Suprapubic skin (tissue), 4 donors: ENCODE measurements around the gene DPY19L1. TPM values are rescaled to one million over a fixed set of nuclear protein-coding genes. Genes with fewer than 3 reads are reported as not detected.
"Not testable (repeated sequence)": the region's sequence is repeated elsewhere in the genome, so short reads cannot be mapped to it uniquely, and the experiment has no call there.

Experiments
- DNase-seq, 2 donors: peaks; one replicate each; pipeline ENCODE4 v3.0.0-alpha.2; 2019; ENCODE audit warnings: low spot score in 2 of 2
- H3K27ac ChIP-seq: fragments of 200-600 bp; sonication (generic); one replicate; pipeline ENCODE4 v1.5.1; 2019
- H3K27me3 ChIP-seq: fragments of 200-600 bp; sonication (generic); one replicate; pipeline ENCODE4 v1.5.1; 2019
- H3K36me3 ChIP-seq: fragments of 200-600 bp; sonication (generic); one replicate; pipeline ENCODE4 v1.5.1; 2019
- H3K4me1 ChIP-seq: fragments of 200-600 bp; sonication (generic); one replicate; pipeline ENCODE4 v1.5.1; 2019
- H3K4me3 ChIP-seq: fragments of 200-600 bp; sonication (generic); one replicate; pipeline ENCODE4 v1.5.1; 2019; ENCODE audit warnings: mild to moderate bottlenecking
- H3K9me3 ChIP-seq: fragments of 200-600 bp; sonication (generic); one replicate; pipeline ENCODE4 v1.5.1; 2019
- CTCF ChIP-seq, 2 donors: fragments of 200-600 bp in 1 of 2; fragments of 450-650 bp in 1 of 2; sonication (generic) in 1 of 2; IDR thresholded peaks; one replicate each; pipeline ENCODE4 v1.5.1; 2016 to 2019; ENCODE audit warnings: antibody characterized with exemption in 2 of 2, mild to moderate bottlenecking in 1 of 2, moderate library complexity in 1 of 2
- EP300 ChIP-seq: sonication (generic); formaldehyde crosslinking; IDR thresholded peaks from one replicate; pipeline ENCODE4 v1.6.1; 2017; ENCODE audit warnings: antibody characterized with exemption
- POLR2A ChIP-seq, 2 donors: fragments of 450-650 bp; IDR thresholded peaks; one replicate each; pipeline ENCODE4 v1.6.1; 2017; ENCODE audit warnings: antibody characterized with exemption in 2 of 2, mild to moderate bottlenecking in 2 of 2, moderate library complexity in 2 of 2
- POLR2AphosphoS5 ChIP-seq, 3 donors: sonication (generic); formaldehyde crosslinking; IDR thresholded peaks; one replicate each; pipeline ENCODE4 v1.6.1; 2017; ENCODE audit warnings: antibody characterized with exemption in 3 of 3
- WGBS: methylation state at CpG from one replicate; pipeline ENCODE4 v1.1.5; 2018; 5-methylcytosine and 5-hydroxymethylcytosine counted together
- total RNA-seq, 4 donors: library from RNA; depleted of rRNA; stranded (reverse); fragments of >200 nt; gene quantifications; one replicate each; pipeline ENCODE4 v1.1.0, GENCODE V29; 2016

The DPY19L1 gene
- 10 to 100 TPM in 3 of 4 donors, 1 to 10 TPM in 1; 8.1 to 13.4 (median 10.9) TPM for total RNA-seq

- no peaks in the 10 kb centered on the region for H3K27me3 ChIP-seq
- no peak for DNase-seq
- H3K4me1 ChIP-seq = peaks cover 24% of the 10 kb centered on the region
- no peaks in the 10 kb centered on the region for H3K36me3 ChIP-seq
- peak within 1 kb of the TSS; percentile 66 for H3K4me3 ChIP-seq
- TF ChIP-seq CTCF (IDR thresholded peaks at IDR 0.05) = no peak
- no peak for TF ChIP-seq POLR2AphosphoS5 (IDR thresholded peaks at IDR 0.05)
- TF ChIP-seq EP300 = no peak
- TF ChIP-seq POLR2A (IDR thresholded peaks at IDR 0.05) = no peak
- H3K27ac ChIP-seq = peak within 1 kb of the TSS; percentile 80
- H3K9me3 ChIP-seq = no peaks in the 10 kb centered on the region
- no CpG with 5 or more reads among the region's 48 CpGs for WGBS
Observed at GRCh38 chr7:35037211-35037525, at the start of gene DPY19L1. TSS of gene DPY19L1 (minus strand) at chr7:35037485. CDS start at chr7:35037394, 91 bp downstream.

GRCh38 chr7:35079517-35079916 lies 42.2 kb upstream of the DPY19L1 start:
- not testable (repeated sequence) for H3K36me3 ChIP-seq, DNase-seq, H3K4me1 ChIP-seq, H3K27ac ChIP-seq, H3K4me3 ChIP-seq, H3K9me3 ChIP-seq, H3K27me3 ChIP-seq
- 85% methylated on average over 3 of the region's 3 CpGs for WGBS

GRCh38 chr7:35074008-35074407 lies 36.7 kb upstream of the DPY19L1 start:
- 71% methylated on average over 5 of the region's 5 CpGs for WGBS
- not testable (repeated sequence) for H3K27ac ChIP-seq

GRCh38 chr7:35072950-35073827 lies 35.9 kb upstream of the DPY19L1 start:
- H3K4me3 ChIP-seq, H3K9me3 ChIP-seq, DNase-seq, H3K36me3 ChIP-seq, H3K4me1 ChIP-seq, H3K27ac ChIP-seq, H3K27me3 ChIP-seq: not testable (repeated sequence)
- 34% methylated on average over 14 of the region's 14 CpGs for WGBS

More at GRCh38 chr7:35074008-35074407, 36.7 kb upstream of the DPY19L1 start:
- H3K9me3 ChIP-seq, H3K36me3 ChIP-seq, H3K4me3 ChIP-seq, H3K27me3 ChIP-seq, H3K4me1 ChIP-seq, DNase-seq: not testable (repeated sequence)

GRCh38 chr7:35069084-35069483 lies 31.8 kb upstream of the DPY19L1 start:
- H3K27ac ChIP-seq, H3K9me3 ChIP-seq, H3K4me3 ChIP-seq, H3K36me3 ChIP-seq, H3K4me1 ChIP-seq, DNase-seq, H3K27me3 ChIP-seq: not testable (repeated sequence)
- 71% methylated on average over 1 of the region's 1 CpG for WGBS

- not testable (repeated sequence) for DNase-seq, H3K4me3 ChIP-seq, H3K9me3 ChIP-seq, H3K27ac ChIP-seq, H3K36me3 ChIP-seq, H3K27me3 ChIP-seq, H3K4me1 ChIP-seq
- 35% methylated on average over 2 of the region's 2 CpGs for WGBS
Observed at GRCh38 chr7:35065382-35065781, 28.1 kb upstream of the DPY19L1 start.

- not testable (repeated sequence) for H3K4me3 ChIP-seq, H3K27ac ChIP-seq, H3K9me3 ChIP-seq, H3K36me3 ChIP-seq, H3K27me3 ChIP-seq, H3K4me1 ChIP-seq, DNase-seq
- 93% methylated on average over 3 of the region's 3 CpGs for WGBS
Observed at GRCh38 chr7:35058571-35058970, 21.3 kb upstream of the DPY19L1 start.

GRCh38 chr7:35057505-35058451 lies 20.5 kb upstream of the DPY19L1 start:
- DNase-seq, H3K4me1 ChIP-seq, H3K36me3 ChIP-seq, H3K9me3 ChIP-seq, H3K27me3 ChIP-seq, H3K4me3 ChIP-seq, H3K27ac ChIP-seq: not testable (repeated sequence)
- 88% methylated on average over 8 of the region's 11 CpGs for WGBS

- H3K9me3 ChIP-seq, H3K4me3 ChIP-seq, H3K27ac ChIP-seq, H3K27me3 ChIP-seq, H3K4me1 ChIP-seq, H3K36me3 ChIP-seq, DNase-seq: not testable (repeated sequence)
- WGBS = 63% methylated on average over 2 of the region's 2 CpGs
Observed at GRCh38 chr7:35055733-35056132, 18.4 kb upstream of the DPY19L1 start.

GRCh38 chr7:35053488-35054175 lies 16.3 kb upstream of the DPY19L1 start:
- not testable (repeated sequence) for H3K9me3 ChIP-seq, H3K27ac ChIP-seq, DNase-seq, H3K27me3 ChIP-seq, H3K4me3 ChIP-seq, H3K36me3 ChIP-seq, H3K4me1 ChIP-seq
- 63% methylated on average over 4 of the region's 4 CpGs for WGBS

GRCh38 chr7:35048390-35048789 lies 11.1 kb upstream of the DPY19L1 start:
- 90% methylated on average over 2 of the region's 2 CpGs for WGBS
- not testable (repeated sequence) for H3K9me3 ChIP-seq, H3K36me3 ChIP-seq, H3K27me3 ChIP-seq, H3K4me1 ChIP-seq, H3K27ac ChIP-seq, H3K4me3 ChIP-seq, DNase-seq

- 65% methylated on average over 2 of the region's 2 CpGs for WGBS
- not testable (repeated sequence) for H3K36me3 ChIP-seq, DNase-seq
Observed at GRCh38 chr7:35047912-35048305, 10.6 kb upstream of the DPY19L1 start.

More at GRCh38 chr7:35047912-35048305, 10.6 kb upstream of the DPY19L1 start:
- H3K27me3 ChIP-seq, H3K4me1 ChIP-seq, H3K27ac ChIP-seq, H3K9me3 ChIP-seq, H3K4me3 ChIP-seq: not testable (repeated sequence)
